ENCODE measurements around the gene CDK7. TPM values are rescaled to one million over a fixed set of nuclear protein-coding genes. Genes with fewer than 3 reads are reported as not detected.
"Not testable (repeated sequence)": the region's sequence is repeated elsewhere in the genome, so short reads cannot be mapped to it uniquely, and the experiment has no call there.

CDK7 gene
- 9.4 TPM for total RNA-seq

- DNase-seq (ENCODE audit: low read depth in 2 of 3, low spot score in 2 of 3): peak; percentile 76 to 95 (median 90)
These were observed at the start of gene CDK7 for GRCh38 chr5:69234457-69235268. Gene CDK7 (plus strand): TSS chr5:69234886. CDS start chr5:69234976, 90 bp downstream.

GRCh38 chr5:69187342-69187741 lies 47.3 kb upstream of the CDK7 start:
- no peak for DNase-seq (ENCODE audit: low read depth in 2 of 3, low spot score in 2 of 3)

- DNase-seq (ENCODE audit: low read depth in 2 of 3, low spot score in 2 of 3): no peak
These were observed 45.9 kb upstream of the CDK7 start for GRCh38 chr5:69188811-69189161.

- peak; percentile 80 to 94 (median 88) for DNase-seq (ENCODE audit: low read depth in 2 of 3, low spot score in 2 of 3)
These were observed 45.3 kb upstream of the CDK7 start, which contains the start of gene CENPH for GRCh38 chr5:69189162-69190086. Gene CENPH (plus strand): TSS chr5:69189583. CDS start chr5:69189635, 52 bp downstream.

- DNase-seq (ENCODE audit: low read depth in 2 of 3, low spot score in 2 of 3): no peak
These were observed 32.2 kb upstream of the CDK7 start for GRCh38 chr5:69202497-69202896.

DNA sequence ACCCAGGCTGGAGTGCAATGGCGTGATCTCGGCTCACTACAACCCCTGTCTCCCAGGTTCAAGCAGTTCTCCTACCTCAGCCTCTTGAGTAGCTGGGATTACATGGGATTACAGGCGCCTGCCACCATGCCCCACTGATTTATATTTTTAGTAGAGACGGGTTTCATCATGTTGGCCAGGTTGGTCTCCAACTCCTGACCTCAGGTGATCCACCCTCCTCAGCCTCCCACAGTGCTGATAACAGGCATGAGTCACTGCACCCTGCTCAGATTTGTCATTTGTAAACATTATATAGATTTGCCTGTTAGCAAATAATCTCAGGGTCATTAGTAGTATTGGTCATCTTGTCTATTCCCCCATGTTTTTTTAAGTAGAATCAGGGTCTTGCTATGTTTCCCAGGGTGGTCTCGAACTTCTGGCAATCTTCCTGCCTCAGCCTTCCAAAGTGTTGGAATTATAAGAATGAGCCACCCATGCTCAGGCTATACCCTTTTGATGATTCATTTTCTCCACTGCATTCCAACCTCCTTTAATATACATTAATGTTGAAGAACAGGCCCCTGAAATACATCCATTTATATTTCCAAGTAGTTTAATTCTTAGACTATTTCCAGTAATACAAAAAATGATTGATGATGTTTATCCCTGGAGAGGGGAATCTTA lies 28.0 kb upstream of the CDK7 start:
- DNase-seq (ENCODE audit: low read depth in 2 of 3, low spot score in 2 of 3): no peak

GRCh38 chr5:69209602-69210001 lies 25.1 kb upstream of the CDK7 start:
- no peak for DNase-seq (ENCODE audit: low read depth in 2 of 3, low spot score in 2 of 3)

- no peak for DNase-seq (ENCODE audit: low read depth in 2 of 3, low spot score in 2 of 3)
These were observed 23.5 kb upstream of the CDK7 start for GRCh38 chr5:69211200-69211599.

DNA sequence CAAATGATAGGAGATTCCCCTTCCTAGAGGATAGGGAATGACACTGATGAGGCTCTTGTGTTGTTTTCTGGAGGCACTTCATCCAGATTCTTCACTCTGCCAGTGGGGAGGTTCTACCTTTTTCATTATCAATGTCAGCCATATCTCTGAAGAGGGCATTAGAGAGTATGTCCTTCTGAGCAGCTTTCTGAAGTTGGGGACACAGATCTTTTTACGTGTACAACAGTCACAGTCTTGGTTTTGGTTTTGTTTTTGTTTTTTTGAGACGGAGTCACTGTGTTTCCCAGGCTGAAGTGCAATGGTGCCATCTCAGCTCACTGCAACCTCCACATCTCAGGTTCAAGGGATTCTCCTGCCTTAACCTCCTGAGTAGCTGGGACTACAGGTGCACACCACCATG lies 22.7 kb upstream of the CDK7 start:
- DNase-seq (ENCODE audit: low read depth in 2 of 3, low spot score in 2 of 3): no peak

DNA sequence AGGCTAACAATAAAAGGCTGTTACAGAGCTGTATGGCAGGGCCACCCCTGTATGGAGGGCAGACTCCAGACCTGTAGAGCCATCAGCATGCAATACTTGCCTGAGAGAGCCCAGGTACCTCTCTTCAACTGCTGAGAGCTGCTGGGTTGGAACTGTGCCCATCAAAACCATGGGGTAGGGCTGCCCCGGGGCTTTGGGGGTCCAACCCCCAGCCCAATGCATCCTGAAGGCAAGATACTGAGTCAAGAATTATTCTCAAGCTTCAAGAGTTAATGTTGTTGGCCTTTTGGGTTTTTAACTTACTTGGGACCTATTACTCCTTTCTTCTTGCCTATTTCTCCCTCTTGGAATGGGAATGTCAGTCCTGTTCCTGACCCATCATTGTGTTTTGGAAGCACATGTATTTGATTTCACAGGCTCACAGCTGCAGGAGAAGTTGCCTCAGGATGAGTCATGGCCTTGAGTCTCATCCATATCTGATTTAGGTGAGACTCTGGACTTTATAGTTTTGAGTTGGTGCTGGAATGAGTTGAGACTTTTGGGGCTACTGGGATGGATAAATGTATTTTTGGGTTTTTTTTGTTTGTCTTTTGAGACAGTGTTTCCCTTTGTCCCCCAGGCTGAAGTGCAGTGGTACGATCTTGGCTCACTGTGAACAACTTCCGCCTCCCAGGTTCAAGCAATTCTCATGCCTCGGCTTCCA lies 21.0 kb upstream of the CDK7 start:
- no peak for DNase-seq (ENCODE audit: low read depth in 2 of 3, low spot score in 2 of 3)

DNA sequence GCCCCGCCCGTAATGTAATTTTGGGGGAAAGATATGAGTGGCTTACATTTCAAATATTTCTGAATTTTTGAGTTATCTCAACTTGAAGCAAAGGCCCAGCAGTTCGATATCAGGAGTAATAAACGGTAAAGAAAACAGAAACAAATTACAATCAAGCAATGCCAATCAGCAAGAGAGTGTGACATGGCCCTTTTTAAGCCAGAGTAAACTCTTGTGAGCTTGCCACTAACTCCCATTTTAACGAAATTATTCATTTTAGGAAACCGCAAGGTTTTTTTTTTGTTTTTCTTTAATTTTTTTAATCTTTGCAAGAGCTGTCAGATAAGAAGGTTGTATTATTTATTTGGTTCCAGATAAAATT lies 17.6 kb upstream of the CDK7 start:
- no peak for DNase-seq (ENCODE audit: low read depth in 2 of 3, low spot score in 2 of 3)

DNA sequence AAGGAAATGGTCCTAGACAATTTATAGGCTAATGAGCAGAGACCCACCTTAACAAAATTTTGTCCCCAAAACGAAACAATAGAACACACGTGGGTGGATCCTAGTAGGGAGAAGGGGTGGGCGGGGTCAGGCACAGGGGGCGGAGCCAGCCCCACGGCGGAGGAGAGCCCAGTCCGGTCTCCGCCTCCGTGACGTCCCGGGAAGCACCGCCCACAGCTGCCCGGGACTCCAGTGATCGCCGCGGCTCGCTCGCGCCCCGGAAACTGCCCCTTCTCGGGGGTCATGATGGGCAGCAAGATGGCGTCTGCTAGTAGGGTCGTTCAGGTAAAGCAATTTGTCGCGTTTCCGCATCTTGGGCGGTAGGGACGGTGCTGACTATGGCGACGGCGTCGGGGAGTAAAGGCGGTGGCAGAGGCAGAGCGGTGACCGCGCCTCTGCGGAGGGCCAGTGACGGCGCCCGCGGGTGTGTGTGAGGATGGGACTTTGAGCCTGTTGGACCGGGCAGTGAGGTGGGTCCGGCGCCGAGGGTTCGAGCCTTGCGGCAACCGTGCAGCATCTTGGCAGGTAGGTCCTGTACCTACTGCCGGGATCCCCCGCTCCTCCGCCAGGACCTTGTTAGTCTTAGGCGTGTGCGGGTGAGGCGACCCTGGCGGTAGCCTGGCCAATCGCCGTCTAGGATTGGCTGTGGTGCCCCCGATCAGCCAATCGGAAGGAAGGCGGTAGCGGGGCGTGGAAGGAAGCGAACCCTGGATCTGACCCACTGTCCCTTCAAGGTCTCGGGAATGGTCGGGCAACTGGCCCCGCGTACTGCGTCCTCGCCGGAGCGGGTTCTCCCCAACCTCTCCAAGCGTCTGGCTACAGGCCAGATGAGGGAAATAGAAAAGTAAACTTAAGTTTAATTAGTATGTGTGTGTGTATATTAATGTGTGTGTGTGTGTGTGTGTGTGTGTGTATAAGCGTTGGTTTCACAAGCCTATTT lies 16.8 kb upstream of the CDK7 start:
- peak; percentile 86 to 93 (median 92) for DNase-seq (ENCODE audit: low read depth in 2 of 3, low spot score in 2 of 3)

- DNase-seq (ENCODE audit: low read depth in 2 of 3, low spot score in 2 of 3): no peak
These were observed 14.7 kb upstream of the CDK7 start for GRCh38 chr5:69219939-69220338.

GRCh38 chr5:69220371-69220770 lies 14.3 kb upstream of the CDK7 start:
- DNase-seq (ENCODE audit: low read depth in 2 of 3, low spot score in 2 of 3): not testable (repeated sequence)

- not testable (repeated sequence) for DNase-seq (ENCODE audit: low read depth in 2 of 3, low spot score in 2 of 3)
These were observed 13.9 kb upstream of the CDK7 start for GRCh38 chr5:69220833-69221232.

DNA sequence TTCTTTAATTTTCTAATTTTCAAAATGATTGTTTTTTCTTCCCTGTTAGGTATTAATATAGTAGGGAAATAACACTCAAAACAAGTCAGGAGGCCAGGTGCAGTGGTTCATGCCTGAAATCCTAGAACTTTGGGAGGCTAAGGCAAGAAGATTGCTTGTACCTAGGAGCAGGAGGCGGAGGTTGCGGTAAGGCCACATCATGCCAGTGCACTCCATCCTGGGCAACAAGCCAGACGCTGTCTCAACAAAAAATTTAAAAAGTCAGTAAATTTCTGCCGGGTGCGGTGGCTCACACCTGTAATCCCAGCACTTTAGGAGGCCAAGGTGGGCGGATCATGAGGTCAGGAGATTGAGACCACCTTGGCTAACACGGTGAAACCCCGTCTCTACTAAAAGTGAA lies 10.2 kb upstream of the CDK7 start:
- no peak for DNase-seq (ENCODE audit: low read depth in 2 of 3, low spot score in 2 of 3)

GRCh38 chr5:69225860-69226259 lies 8.8 kb upstream of the CDK7 start:
- no peak for DNase-seq (ENCODE audit: low read depth in 2 of 3, low spot score in 2 of 3)

- no peak for DNase-seq (ENCODE audit: low read depth in 2 of 3, low spot score in 2 of 3)
These were observed 4.5 kb upstream of the CDK7 start for GRCh38 chr5:69230181-69230580.

DNA sequence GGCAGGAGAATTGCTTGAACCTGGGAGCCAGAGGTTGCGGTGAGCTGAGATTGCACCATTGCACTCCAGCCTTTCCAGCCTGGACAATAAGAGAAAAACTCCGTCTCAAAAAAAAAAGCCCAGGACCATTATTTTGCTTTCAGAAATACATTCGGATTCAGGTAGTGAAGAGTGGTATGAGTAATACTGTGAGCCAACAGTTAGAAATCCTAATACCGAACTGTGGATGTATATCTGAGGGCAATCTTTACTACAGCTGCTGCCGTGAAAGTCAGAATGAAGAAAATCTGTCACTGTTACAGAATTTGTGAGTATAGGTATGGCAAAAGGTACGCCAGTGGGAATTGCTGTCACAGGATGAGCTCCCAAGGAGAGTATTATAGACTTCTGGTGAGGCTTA lies 3.4 kb upstream of the CDK7 start:
- DNase-seq (ENCODE audit: low read depth in 2 of 3, low spot score in 2 of 3): no peak

All from hematopoietic multipotent progenitor cell (in vitro differentiated cells).